Sigmoid colon (tissue), 7 donors: ENCODE measurements around the gene NLRC5. TPM values are rescaled to one million over a fixed set of nuclear protein-coding genes. Genes with fewer than 3 reads are reported as not detected.

Experiments used
- DNase-seq: peaks from one replicate; pipeline ENCODE4 v3.0.0-alpha.2; 2019
- H3K27ac ChIP-seq, 4 donors: fragments of 200-600 bp; sonication (generic); one replicate each; pipeline ENCODE4 v1.5.1; 2016 to 2019; ENCODE audit warnings: mild to moderate bottlenecking in 1 of 4
- H3K27me3 ChIP-seq, 3 donors: fragments of 200-600 bp; sonication (generic); one replicate each; pipeline ENCODE4 v1.5.1; 2019; ENCODE audit warnings: mild to moderate bottlenecking in 1 of 3
- H3K36me3 ChIP-seq, 4 donors: fragments of 200-600 bp; sonication (generic); one replicate each; pipeline ENCODE4 v1.5.1; 2016 to 2019
- H3K4me1 ChIP-seq, 4 donors: fragments of 200-600 bp; sonication (generic); one replicate each; pipeline ENCODE4 v1.5.1; 2017 to 2019
- H3K4me3 ChIP-seq, 4 donors: fragments of 200-600 bp; sonication (generic); one replicate each; pipeline ENCODE4 v1.5.1; 2017 to 2019; ENCODE audit warnings: mild to moderate bottlenecking in 2 of 4, moderate library complexity in 1 of 4
- H3K9me3 ChIP-seq, 4 donors: fragments of 200-600 bp in 3 of 4; sonication (generic) in 3 of 4; one replicate each; pipeline versions ENCODE4 v1.5.1 to v1.6.1; 2013 to 2019
- EP300 ChIP-seq, 4 donors: sonication (generic); formaldehyde crosslinking; IDR thresholded peaks; one replicate each; pipeline ENCODE4 v1.6.1; 2017; ENCODE audit warnings: antibody characterized with exemption in 4 of 4
- POLR2A ChIP-seq, 2 donors: fragments of 450-650 bp; IDR thresholded peaks; one replicate each; pipeline ENCODE4 v1.6.1; 2016; ENCODE audit warnings: antibody characterized with exemption in 2 of 2, mild to moderate bottlenecking in 2 of 2, moderate library complexity in 2 of 2
- POLR2AphosphoS5 ChIP-seq, 4 donors: sonication (generic); formaldehyde crosslinking; IDR thresholded peaks; one replicate each; pipeline ENCODE4 v1.6.1; 2017; ENCODE audit warnings: antibody characterized with exemption in 4 of 4
- WGBS, 2 donors: extraction: QIAGEN DNeasy Blood & Tissue Kit; methylation state at CpG; one replicate each; pipeline ENCODE4 v1.1.7; 2013; 5-methylcytosine and 5-hydroxymethylcytosine counted together
- intact Hi-C: fragments of 100-400 bp; cut with DNase I; formaldehyde crosslinking; loops from one replicate; pipeline ENCODE4 v1.15.1; 2023
- polyA plus RNA-seq, 3 donors: library from polyadenylated mRNA; stranded (reverse); fragments of 200-250 nt; gene quantifications; one replicate each; pipeline ENCODE4 v1.2.3, GENCODE V29; 2013
- total RNA-seq, 4 donors: library from RNA; depleted of rRNA; stranded (reverse); fragments of >200 nt; gene quantifications; one replicate each; pipeline ENCODE4 v1.1.0, GENCODE V29; 2016
- TF ChIP-seq, protein P1 (sequence below), 4 experiments: fragments of 450-650 bp in 3 of 4; fragments of 200-600 bp in 1 of 4; IDR thresholded peaks; one replicate each; pipeline ENCODE4 v1.5.1; 2016 to 2019; ENCODE audit warnings: antibody characterized with exemption in 4 of 4, mild to moderate bottlenecking in 3 of 4, moderate library complexity in 2 of 4
- donor health status: healthy with polysubstance abuse.
- donor health status: Bipolar disorder and iron deficiency.
- donor health status: healthy.

The NLRC5 gene
- total and polyA plus RNA-seq, 7 donors, result 9.5 to 119 (median 19.5) TPM

GRCh38 chr16:57131351-57131970 lies 142.1 kb downstream of the NLRC5 start:
- TF ChIP-seq POLR2AphosphoS5 (IDR thresholded peaks at IDR 0.05) (no peak), POLR2A (IDR thresholded peaks at IDR 0.05) (no peak), EP300 (IDR thresholded peaks at IDR 0.05) (no peak)
- TF ChIP-seq, protein P1, sequence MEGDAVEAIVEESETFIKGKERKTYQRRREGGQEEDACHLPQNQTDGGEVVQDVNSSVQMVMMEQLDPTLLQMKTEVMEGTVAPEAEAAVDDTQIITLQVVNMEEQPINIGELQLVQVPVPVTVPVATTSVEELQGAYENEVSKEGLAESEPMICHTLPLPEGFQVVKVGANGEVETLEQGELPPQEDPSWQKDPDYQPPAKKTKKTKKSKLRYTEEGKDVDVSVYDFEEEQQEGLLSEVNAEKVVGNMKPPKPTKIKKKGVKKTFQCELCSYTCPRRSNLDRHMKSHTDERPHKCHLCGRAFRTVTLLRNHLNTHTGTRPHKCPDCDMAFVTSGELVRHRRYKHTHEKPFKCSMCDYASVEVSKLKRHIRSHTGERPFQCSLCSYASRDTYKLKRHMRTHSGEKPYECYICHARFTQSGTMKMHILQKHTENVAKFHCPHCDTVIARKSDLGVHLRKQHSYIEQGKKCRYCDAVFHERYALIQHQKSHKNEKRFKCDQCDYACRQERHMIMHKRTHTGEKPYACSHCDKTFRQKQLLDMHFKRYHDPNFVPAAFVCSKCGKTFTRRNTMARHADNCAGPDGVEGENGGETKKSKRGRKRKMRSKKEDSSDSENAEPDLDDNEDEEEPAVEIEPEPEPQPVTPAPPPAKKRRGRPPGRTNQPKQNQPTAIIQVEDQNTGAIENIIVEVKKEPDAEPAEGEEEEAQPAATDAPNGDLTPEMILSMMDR (IDR thresholded peaks at IDR 0.05), result no peak
- WGBS, 2 donors, result 71 to 83% methylated on average over 17 of the region's 17 CpGs
- peak; percentile 65 for DNase-seq

GRCh38 chr16:57132470-57132869 lies 143.1 kb downstream of the NLRC5 start:
- DNase-seq, result no peak
- Histone ChIP-seq H3K4me3 (no peak overlapping the region), H3K4me1 (peaks cover 0 to 7% (median 0%) of the 10 kb centered on the region in 4 donors), H3K27me3 (no peaks in the 10 kb centered on the region), H3K9me3 (no peaks in the 10 kb centered on the region), H3K36me3 (peaks cover 0 to 14% (median 2%) of the 10 kb centered on the region in 4 donors), H3K27ac (no peak overlapping the region)
- intact Hi-C loops, result no loop called here
- no peak for TF ChIP-seq POLR2A (IDR thresholded peaks at IDR 0.05)
- no peak for TF ChIP-seq EP300 (IDR thresholded peaks at IDR 0.05)
- TF ChIP-seq, protein P1 (IDR thresholded peaks at IDR 0.05), result no peak
- no peak for TF ChIP-seq POLR2AphosphoS5 (IDR thresholded peaks at IDR 0.05)
- 20 to 79% methylated on average over 1 of the region's 1 CpG for WGBS, 2 donors

More at GRCh38 chr16:57131351-57131970, 142.1 kb downstream of the NLRC5 start:
- Histone ChIP-seq H3K27me3 (no peaks in the 10 kb centered on the region), H3K36me3 (peaks cover 0 to 7% (median 2%) of the 10 kb centered on the region in 4 donors), H3K27ac (peak overlapping the region in 1 of 4 donors; percentile 32), H3K4me3 (no peak overlapping the region), H3K9me3 (no peaks in the 10 kb centered on the region), H3K4me1 (peaks cover 0 to 7% (median 0%) of the 10 kb centered on the region in 4 donors)
- intact Hi-C loops, result no loop called here

- intact Hi-C loops, result no loop called here
- TF ChIP-seq POLR2A (IDR thresholded peaks at IDR 0.05), result no peak
- TF ChIP-seq POLR2AphosphoS5 (IDR thresholded peaks at IDR 0.05), result no peak
- TF ChIP-seq, protein P1 (IDR thresholded peaks at IDR 0.05), result no peak
- TF ChIP-seq EP300 (IDR thresholded peaks at IDR 0.05), result no peak
- H3K27me3 ChIP-seq, result no peaks in the 10 kb centered on the region
- H3K27ac ChIP-seq, result no peak overlapping the region
- no peak overlapping the region for H3K4me3 ChIP-seq
- peaks cover 0 to 7% (median 0%) of the 10 kb centered on the region in 4 donors for H3K4me1 ChIP-seq
- H3K9me3 ChIP-seq, result no peaks in the 10 kb centered on the region
- WGBS, 2 donors, result 58 to 59% methylated on average over 4 of the region's 4 CpGs
- H3K36me3 ChIP-seq, result peaks cover 0 to 19% (median 2%) of the 10 kb centered on the region in 4 donors
- DNase-seq, result peak; percentile 64
These were observed 143.7 kb downstream of the NLRC5 start for GRCh38 chr16:57133031-57133430.

Other genes starting within 250 kb of the NLRC5 start
- gene SLC12A3, start 124.3 kb upstream of the NLRC5 start, total RNA-seq, result not detected
- gene SLC12A3, start 124.3 kb upstream of the NLRC5 start, polyA plus RNA-seq, result under 1 TPM in 1 of 3 donors, not detected in 2; 0.16 TPM
- gene HERPUD1, start 57.4 kb upstream of the NLRC5 start, total RNA-seq, result 10 to 100 TPM; 63.1 to 93.1 (median 73.1) TPM
- 100 to 1,000 TPM in 1 of 3 donors, 10 to 100 TPM in 2; 54.1 to 119 (median 59.2) TPM for gene HERPUD1, start 57.4 kb upstream of the NLRC5 start, polyA plus RNA-seq
- under 1 TPM in 2 of 4 donors, not detected in 2; 0.36 to 0.55 TPM for gene CETP, start 27.6 kb upstream of the NLRC5 start, total RNA-seq
- gene CETP, start 27.6 kb upstream of the NLRC5 start, polyA plus RNA-seq, result 1 to 10 TPM in 2 of 3 donors, not detected in 1; 1.2 to 2.1 TPM
- gene CPNE2, start 103.0 kb downstream of the NLRC5 start, total RNA-seq, result 10 to 100 TPM; 22.9 to 59.9 (median 25.4) TPM
- gene CPNE2, start 103.0 kb downstream of the NLRC5 start, polyA plus RNA-seq, result 10 to 100 TPM; 60.7 to 75.1 (median 66.6) TPM
- 10 to 100 TPM; 60.1 to 81.3 (median 76.9) TPM for gene PSME3IP1, start 196.5 kb downstream of the NLRC5 start, total RNA-seq
- gene PSME3IP1, start 196.5 kb downstream of the NLRC5 start, polyA plus RNA-seq, result 10 to 100 TPM; 70.5 to 75.4 (median 73.9) TPM
- 10 to 100 TPM; 30.6 to 42.7 (median 34.1) TPM for gene RSPRY1, start 196.8 kb downstream of the NLRC5 start, total RNA-seq
- gene RSPRY1, start 196.8 kb downstream of the NLRC5 start, polyA plus RNA-seq, result 10 to 100 TPM; 12.6 to 17.8 (median 16.6) TPM